CD4-positive, CD25-positive, alpha-beta regulatory T cell (primary cell): ENCODE data around the gene ZNF324. TPM values are rescaled to one million over a fixed set of nuclear protein-coding genes. Genes with fewer than 3 reads are reported as not detected.
"Not testable (repeated sequence)": the region's sequence is repeated elsewhere in the genome, so short reads cannot be mapped to it uniquely, and the experiment has no call there.

Source experiments
- ATAC-seq, 2 donors: fragments of 150-1000 bp; cut with Tn5 transposase; one replicate each; pipeline ENCODE4 v1.10.0; 2021; ENCODE audit warnings: low read depth in 2 of 2, moderate number of reproducible peaks in 2 of 2, moderate library complexity in 1 of 2
- DNase-seq, 3 donors: peaks; one replicate each; pipeline versions ENCODE4 v3.0.0 to v3.0.0-alpha.2; 2012 to 2022; ENCODE audit warnings: mixed read lengths in 1 of 3
- H3K27ac ChIP-seq: one replicate; pipeline ENCODE4 v1.7.0; 2013; ENCODE audit warnings: mild to moderate bottlenecking, low read length; ENCODE audit not compliant: insufficient read depth, poor library complexity, severe bottlenecking
- H3K27me3 ChIP-seq: one replicate; pipeline ENCODE4 v1.7.0; 2013; ENCODE audit warnings: low read length; ENCODE audit not compliant: control insufficient read depth, insufficient read depth
- H3K36me3 ChIP-seq: one replicate; pipeline ENCODE4 v1.7.0; 2013; ENCODE audit warnings: mild to moderate bottlenecking, low read length, moderate library complexity; ENCODE audit not compliant: control insufficient read depth, insufficient read depth
- H3K4me1 ChIP-seq: 2 replicates; pipeline ENCODE4 v1.7.0; 2013; ENCODE audit warnings: mild to moderate bottlenecking, low read length; ENCODE audit not compliant: insufficient read depth, control insufficient read depth, poor library complexity, severe bottlenecking
- H3K4me3 ChIP-seq: one replicate; pipeline ENCODE4 v1.7.0; 2013; ENCODE audit warnings: low read depth, mild to moderate bottlenecking, low read length, moderate library complexity
- H3K9me3 ChIP-seq, 2 experiments: 1 replicate in 1 of 2; 2 replicates in 1 of 2; pipeline ENCODE4 v1.7.0; 2013; ENCODE audit warnings: low read length in 2 of 2, mild to moderate bottlenecking in 1 of 2, moderate library complexity in 1 of 2; ENCODE audit not compliant: control insufficient read depth in 2 of 2
- H3K27ac Mint-ChIP-seq, 3 donors: one replicate each; pipeline ENCODE4 v1.8.0; 2020 to 2022; ENCODE audit warnings: mild to moderate bottlenecking in 3 of 3, mixed read lengths in 3 of 3, moderate library complexity in 2 of 3
- H3K27me3 Mint-ChIP-seq: one replicate; pipeline ENCODE4 v1.8.0; 2022; ENCODE audit warnings: mild to moderate bottlenecking, mixed read lengths
- H3K36me3 Mint-ChIP-seq: one replicate; pipeline ENCODE4 v1.8.0; 2020; ENCODE audit warnings: mixed read lengths
- H3K4me1 Mint-ChIP-seq, 4 donors: one replicate each; pipeline ENCODE4 v1.8.0; 2020 to 2022; ENCODE audit warnings: mixed read lengths in 4 of 4, mild to moderate bottlenecking in 1 of 4
- H3K4me3 Mint-ChIP-seq, 4 donors: one replicate each; pipeline ENCODE4 v1.8.0; 2020 to 2022; ENCODE audit warnings: mild to moderate bottlenecking in 4 of 4, mixed read lengths in 4 of 4, moderate library complexity in 3 of 4
- H3K9me3 Mint-ChIP-seq, 7 donors: one replicate each; pipeline ENCODE4 v1.8.0; 2020 to 2022; ENCODE audit warnings: mixed read lengths in 7 of 7, mild to moderate bottlenecking in 3 of 7, moderate library complexity in 2 of 7
- polyA plus RNA-seq, 4 donors: library from polyadenylated mRNA; unstranded; fragments of 300-500 nt; fragmentation: Illumina TruSeq; gene quantifications; one replicate each; pipeline ENCODE4 v1.2.3, GENCODE V29; 2021
- total RNA-seq: library from RNA; stranded (reverse); gene quantifications from one replicate; pipeline ENCODE4 v1.2.3, GENCODE V29; 2022

The ZNF324 gene
- total and polyA plus RNA-seq, 5 donors from 2014 or later = 5.3 to 15.1 (median 10.6) TPM

DNA sequence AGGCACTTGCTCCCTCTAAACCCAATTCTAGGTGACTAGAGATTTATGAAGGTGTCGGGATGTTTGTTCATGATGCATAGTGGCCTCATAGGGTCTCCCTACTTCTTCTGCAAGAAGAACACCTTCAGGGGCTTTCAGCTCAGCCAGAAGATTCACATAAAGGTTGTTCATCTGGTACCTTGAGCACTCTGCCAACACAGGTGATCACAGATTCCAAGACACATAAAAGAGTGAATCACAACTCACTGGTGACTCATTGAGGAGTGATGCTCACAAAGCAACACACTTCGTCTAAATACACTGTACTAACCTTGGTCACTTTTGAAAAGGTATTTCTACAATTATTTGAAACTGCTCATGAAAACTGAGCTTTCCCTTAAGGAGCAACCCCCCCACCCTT, 6.8 kb upstream of the ZNF324 start:
- Histone ChIP-seq H3K9me3 (no peaks in the 10 kb centered on the region), H3K27ac (no peak overlapping the region), H3K4me1 (no peaks in the 10 kb centered on the region), H3K4me3 (no peak overlapping the region), H3K27me3 (no peaks in the 10 kb centered on the region), H3K36me3 (peaks cover 3% of the 10 kb centered on the region)
- H3K4me3 Mint-ChIP-seq = peak overlapping the region in 1 of 4 donors; percentile 69
- H3K27ac Mint-ChIP-seq = peak overlapping the region in 1 of 3 donors; percentile 76
- H3K4me1 Mint-ChIP-seq = peaks cover 0 to 9% (median 3%) of the 10 kb centered on the region in 4 donors
- ATAC-seq (no peak), DNase-seq (no peak)
- peaks cover under 1% of the 10 kb centered on the region for H3K27me3 Mint-ChIP-seq
- no peaks in the 10 kb centered on the region for H3K9me3 Mint-ChIP-seq
- peaks cover 15% of the 10 kb centered on the region for H3K36me3 Mint-ChIP-seq

GRCh38 chr19:58466089-58466759, 656 bp upstream of the ZNF324 start:
- no peak overlapping the region for H3K27ac ChIP-seq

DNA sequence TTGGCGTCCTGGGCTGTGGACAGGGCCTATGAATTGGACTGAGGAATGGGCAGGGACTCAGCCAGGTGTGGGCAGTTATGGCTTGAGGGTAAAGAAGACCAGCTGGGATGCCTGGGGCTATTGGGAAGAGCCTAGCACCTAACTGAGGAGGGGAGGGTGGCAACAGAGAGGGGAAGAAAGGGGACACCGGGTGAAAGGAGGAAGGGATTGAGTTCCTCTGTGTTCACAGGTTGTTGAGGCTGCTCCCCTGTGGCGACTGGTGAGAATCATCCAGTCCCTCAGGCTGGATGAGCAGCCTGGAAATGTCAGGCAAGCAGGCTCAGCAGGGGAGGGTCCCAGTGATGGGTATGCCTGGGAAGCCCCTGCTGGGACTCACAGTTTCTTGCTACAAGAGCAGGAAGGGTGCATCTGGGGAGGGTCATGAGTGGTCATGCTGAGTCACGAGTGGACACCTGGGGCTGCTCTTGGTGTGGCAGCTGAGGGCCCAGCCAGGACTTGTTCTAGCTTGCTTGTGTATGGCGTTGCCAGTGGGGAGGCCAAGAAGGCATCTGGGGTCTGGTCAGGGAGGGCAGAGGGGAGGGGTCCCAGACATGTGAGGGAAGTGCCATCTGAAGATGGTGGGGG, 1.4 kb downstream of the ZNF324 start:
- H3K27me3 Mint-ChIP-seq = peaks cover 11% of the 10 kb centered on the region
- peaks cover 18% of the 10 kb centered on the region for H3K4me1 ChIP-seq
- no peaks in the 10 kb centered on the region for H3K9me3 Mint-ChIP-seq
- H3K36me3 ChIP-seq = peaks cover 16% of the 10 kb centered on the region
- H3K4me3 Mint-ChIP-seq = peak overlapping the region; percentile 81 to 89 (median 86)
- DNase-seq (no peak), ATAC-seq (no peak)
- H3K9me3 ChIP-seq = no peaks in the 10 kb centered on the region
- H3K27me3 ChIP-seq = peaks cover 2% of the 10 kb centered on the region
- H3K36me3 Mint-ChIP-seq = peaks cover 5% of the 10 kb centered on the region
- no peak overlapping the region for H3K4me3 ChIP-seq
- peak overlapping the region in 2 of 3 donors; percentile 44 to 73 for H3K27ac Mint-ChIP-seq
- peaks cover 0 to 26% (median 12%) of the 10 kb centered on the region in 4 donors for H3K4me1 Mint-ChIP-seq
- no peak overlapping the region for H3K27ac ChIP-seq

More at GRCh38 chr19:58466089-58466759, 656 bp upstream of the ZNF324 start:
- Histone ChIP-seq H3K4me3 (peak overlapping the region; percentile 71), H3K27me3 (peaks cover 2% of the 10 kb centered on the region), H3K9me3 (no peaks in the 10 kb centered on the region), H3K36me3 (peaks cover 6% of the 10 kb centered on the region), H3K4me1 (peaks cover 18% of the 10 kb centered on the region)
- ATAC-seq (peak; percentile 5 to 8), DNase-seq (no peak)
- peaks cover 0 to 26% (median 12%) of the 10 kb centered on the region in 4 donors for H3K4me1 Mint-ChIP-seq
- peaks cover 11% of the 10 kb centered on the region for H3K27me3 Mint-ChIP-seq
- H3K4me3 Mint-ChIP-seq = peak overlapping the region; percentile 88 to 95 (median 90)
- H3K9me3 Mint-ChIP-seq = no peaks in the 10 kb centered on the region
- peaks cover 5% of the 10 kb centered on the region for H3K36me3 Mint-ChIP-seq
- peak overlapping the region in 2 of 3 donors; percentile 75 to 85 for H3K27ac Mint-ChIP-seq

GRCh38 chr19:58469241-58470013, 2.5 kb downstream of the ZNF324 start:
- Mint-ChIP-seq H3K27me3 (peaks cover 11% of the 10 kb centered on the region), H3K4me3 (peak overlapping the region in 3 of 4 donors; percentile 38 to 88 (median 81)), H3K4me1 (peaks cover 0 to 31% (median 12%) of the 10 kb centered on the region in 4 donors), H3K27ac (peak overlapping the region in 1 of 3 donors; percentile 73), H3K36me3 (peaks cover 5% of the 10 kb centered on the region), H3K9me3 (no peaks in the 10 kb centered on the region)
- Histone ChIP-seq H3K27me3 (peaks cover 2% of the 10 kb centered on the region), H3K9me3 (no peaks in the 10 kb centered on the region), H3K4me3 (no peak overlapping the region), H3K36me3 (peaks cover 16% of the 10 kb centered on the region), H3K27ac (no peak overlapping the region), H3K4me1 (peaks cover 18% of the 10 kb centered on the region)
- ATAC-seq (no peak), DNase-seq (no peak)

- Histone ChIP-seq H3K36me3 (peaks cover 16% of the 10 kb centered on the region), H3K4me1 (peaks cover 28% of the 10 kb centered on the region)
- H3K27me3 Mint-ChIP-seq, H3K36me3 Mint-ChIP-seq, H3K4me3 ChIP-seq, DNase-seq, H3K9me3 Mint-ChIP-seq, H3K27me3 ChIP-seq, H3K27ac Mint-ChIP-seq, ATAC-seq, H3K27ac ChIP-seq, H3K9me3 ChIP-seq: not testable (repeated sequence)
- Mint-ChIP-seq H3K4me3 (peak overlapping the region in 1 of 4 donors; percentile 44), H3K4me1 (peaks cover 4 to 44% (median 11%) of the 10 kb centered on the region in 4 donors)
Observed at GRCh38 chr19:58470837-58471543, 4.1 kb downstream of the ZNF324 start.

- ATAC-seq = no peak
- peak overlapping the region in 2 of 4 donors; percentile 15 to 69 for H3K4me3 Mint-ChIP-seq
Observed at GRCh38 chr19:58471736-58472135, 4.9 kb downstream of the ZNF324 start.

GRCh38 chr19:58473775-58474174, 6.9 kb downstream of the ZNF324 start:
- Mint-ChIP-seq H3K27me3 (no peaks in the 10 kb centered on the region), H3K27ac (no peak overlapping the region), H3K4me3 (peak overlapping the region in 2 of 4 donors; percentile 76 to 98), H3K9me3 (no peaks in the 10 kb centered on the region), H3K36me3 (peaks cover 5% of the 10 kb centered on the region), H3K4me1 (peaks cover 6 to 32% (median 7%) of the 10 kb centered on the region in 4 donors)
- H3K36me3 ChIP-seq = peaks cover 16% of the 10 kb centered on the region
- no peak overlapping the region for H3K4me3 ChIP-seq
- H3K27ac ChIP-seq = no peak overlapping the region
- ATAC-seq = no peak
- no peaks in the 10 kb centered on the region for H3K27me3 ChIP-seq
- H3K4me1 ChIP-seq = peaks cover 21% of the 10 kb centered on the region
- H3K9me3 ChIP-seq = no peaks in the 10 kb centered on the region
- no peak for DNase-seq

More at GRCh38 chr19:58471736-58472135, 4.9 kb downstream of the ZNF324 start:
- Mint-ChIP-seq H3K27ac (no peak overlapping the region), H3K4me1 (peaks cover 6 to 43% (median 11%) of the 10 kb centered on the region in 4 donors), H3K36me3 (peaks cover 5% of the 10 kb centered on the region), H3K9me3 (no peaks in the 10 kb centered on the region), H3K27me3 (peaks cover 5% of the 10 kb centered on the region)
- Histone ChIP-seq H3K4me3 (no peak overlapping the region), H3K27ac (no peak overlapping the region), H3K36me3 (peaks cover 16% of the 10 kb centered on the region), H3K9me3 (no peaks in the 10 kb centered on the region), H3K4me1 (peaks cover 27% of the 10 kb centered on the region), H3K27me3 (no peaks in the 10 kb centered on the region)
- no peak for DNase-seq
